ENCODE results near the gene KSR2. TPM values are rescaled to one million over a fixed set of nuclear protein-coding genes. Genes with fewer than 3 reads are reported as not detected.

Gene KSR2
- total RNA-seq, 4 donors from 2014 or later = 0.02 to 0.10 TPM; not detected in 2

DNA sequence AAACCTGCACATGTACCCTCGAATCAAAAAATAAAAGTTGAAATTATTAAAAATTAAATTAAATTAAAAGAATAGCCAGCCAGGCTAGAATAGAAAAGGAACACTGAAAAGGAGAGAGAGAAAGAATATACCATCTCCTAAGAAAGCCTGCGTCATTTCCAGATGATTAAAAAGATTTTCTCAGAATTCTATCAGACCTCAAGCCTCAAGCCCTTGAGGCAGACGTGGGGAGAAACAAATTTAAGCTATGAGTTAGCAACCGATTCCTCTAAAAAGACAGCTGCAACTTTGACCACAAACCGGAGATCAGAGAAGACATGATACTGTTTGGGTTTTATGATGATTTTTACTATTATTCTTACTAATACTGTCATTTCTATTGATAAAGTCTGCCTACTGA, 138.3 kb downstream of the KSR2 start:
- Histone ChIP-seq H3K36me3 (no peaks in the 10 kb centered on the region), H3K9me3 (peaks cover 0 to 3% (median 2%) of the 10 kb centered on the region in 3 donors), H3K4me1 (no peaks in the 10 kb centered on the region), H3K27ac (no peak overlapping the region), H3K27me3 (no peaks in the 10 kb centered on the region), H3K4me3 (no peak overlapping the region)
- ATAC-seq = no peak
- TF ChIP-seq, protein P1, sequence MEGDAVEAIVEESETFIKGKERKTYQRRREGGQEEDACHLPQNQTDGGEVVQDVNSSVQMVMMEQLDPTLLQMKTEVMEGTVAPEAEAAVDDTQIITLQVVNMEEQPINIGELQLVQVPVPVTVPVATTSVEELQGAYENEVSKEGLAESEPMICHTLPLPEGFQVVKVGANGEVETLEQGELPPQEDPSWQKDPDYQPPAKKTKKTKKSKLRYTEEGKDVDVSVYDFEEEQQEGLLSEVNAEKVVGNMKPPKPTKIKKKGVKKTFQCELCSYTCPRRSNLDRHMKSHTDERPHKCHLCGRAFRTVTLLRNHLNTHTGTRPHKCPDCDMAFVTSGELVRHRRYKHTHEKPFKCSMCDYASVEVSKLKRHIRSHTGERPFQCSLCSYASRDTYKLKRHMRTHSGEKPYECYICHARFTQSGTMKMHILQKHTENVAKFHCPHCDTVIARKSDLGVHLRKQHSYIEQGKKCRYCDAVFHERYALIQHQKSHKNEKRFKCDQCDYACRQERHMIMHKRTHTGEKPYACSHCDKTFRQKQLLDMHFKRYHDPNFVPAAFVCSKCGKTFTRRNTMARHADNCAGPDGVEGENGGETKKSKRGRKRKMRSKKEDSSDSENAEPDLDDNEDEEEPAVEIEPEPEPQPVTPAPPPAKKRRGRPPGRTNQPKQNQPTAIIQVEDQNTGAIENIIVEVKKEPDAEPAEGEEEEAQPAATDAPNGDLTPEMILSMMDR (IDR thresholded peaks at IDR 0.05 in 4 of 5, conservative IDR thresholded peaks at IDR 0.05 in 1 of 5) = no peak
- no peak for TF ChIP-seq POLR2A (IDR thresholded peaks at IDR 0.05)
- DNase-seq = no peak
- intact Hi-C loops (cut with DNase I; ENCODE audit: low total_unique reads) (loop anchor here (10.0 kb wide), 1 partner anchor 246 kb away; no protein-coding TSS in a partner anchor), in situ Hi-C loops (cut with MboI; ENCODE audit: low sequenced_read_pairs in 4 of 4) (loop anchor here (10.0 to 25.0 kb wide), 3 partner anchors 466 to 616 kb away; partner anchors contain the start of gene NOS1 (in 3 of the 4))

DNA sequence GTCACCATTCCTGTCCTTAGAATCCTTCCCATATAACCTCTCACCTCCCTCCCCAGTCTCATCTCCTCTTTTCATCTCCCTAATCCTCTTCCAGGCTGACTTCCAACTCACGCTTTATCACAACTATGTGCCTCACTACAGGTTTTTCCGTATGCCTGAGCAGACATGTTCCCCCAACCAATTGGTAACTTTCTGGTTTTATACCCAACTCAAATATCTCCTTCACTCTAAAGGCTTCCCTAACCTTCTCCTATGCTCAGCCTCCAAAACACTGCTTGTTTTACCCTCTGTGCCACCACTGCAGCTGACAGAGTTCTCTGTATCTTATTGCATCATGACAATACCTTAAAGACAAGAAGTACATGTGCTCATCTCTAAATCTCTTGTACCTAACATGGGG, 139.7 kb downstream of the KSR2 start:
- in situ Hi-C loops (cut with MboI; ENCODE audit: low sequenced_read_pairs in 4 of 4) = loop anchor here in 3 of 4 donors (10.0 to 25.0 kb wide), 2 partner anchors 467 to 594 kb away; partner anchors contain the start of gene NOS1 (in 2 of the 3)
- Histone ChIP-seq H3K9me3 (peaks cover 0 to 3% (median 2%) of the 10 kb centered on the region in 3 donors), H3K4me3 (no peak overlapping the region), H3K36me3 (no peaks in the 10 kb centered on the region), H3K27ac (no peak overlapping the region), H3K27me3 (no peaks in the 10 kb centered on the region), H3K4me1 (no peaks in the 10 kb centered on the region)
- TF ChIP-seq, protein P1 (IDR thresholded peaks at IDR 0.05 in 4 of 5, conservative IDR thresholded peaks at IDR 0.05 in 1 of 5) = no peak
- no peak for TF ChIP-seq POLR2A (IDR thresholded peaks at IDR 0.05)
- intact Hi-C loops (cut with DNase I; ENCODE audit: low total_unique reads) = no loop called here
- no peak for ATAC-seq
- DNase-seq = no peak

DNA sequence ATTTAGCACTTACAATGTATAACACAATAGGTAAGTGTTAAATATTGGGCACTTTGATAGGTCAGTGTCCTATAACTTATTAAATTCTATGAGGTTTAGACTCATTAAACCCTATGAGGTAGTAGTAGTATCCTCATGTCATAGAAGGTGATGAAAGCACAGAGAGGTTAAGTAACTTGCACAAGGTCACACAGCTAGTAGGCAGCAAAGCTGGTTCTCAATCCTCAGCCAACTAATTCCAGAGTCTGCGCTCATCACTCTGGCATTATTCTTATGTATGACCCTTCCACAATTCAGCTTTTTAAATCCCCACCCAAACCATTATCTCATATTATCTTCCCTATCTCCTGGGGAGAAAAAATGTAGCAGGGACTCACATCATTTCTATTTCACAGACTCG, 141.1 kb downstream of the KSR2 start:
- Histone ChIP-seq H3K36me3 (no peaks in the 10 kb centered on the region), H3K9me3 (peaks cover 0 to 3% (median 2%) of the 10 kb centered on the region in 3 donors), H3K4me3 (no peak overlapping the region), H3K27ac (no peak overlapping the region), H3K27me3 (no peaks in the 10 kb centered on the region), H3K4me1 (no peaks in the 10 kb centered on the region)
- ATAC-seq (no peak), DNase-seq (no peak)
- intact Hi-C loops (cut with DNase I; ENCODE audit: low total_unique reads) = no loop called here
- TF ChIP-seq POLR2A (IDR thresholded peaks at IDR 0.05) = no peak
- TF ChIP-seq, protein P1 (IDR thresholded peaks at IDR 0.05 in 4 of 5, conservative IDR thresholded peaks at IDR 0.05 in 1 of 5) = no peak
- in situ Hi-C loops (cut with MboI; ENCODE audit: low sequenced_read_pairs in 4 of 4) = loop anchor here in 3 of 4 donors (10.0 to 25.0 kb wide), 2 partner anchors 465 to 593 kb away; partner anchors contain the start of gene NOS1 (in 2 of the 3)

DNA sequence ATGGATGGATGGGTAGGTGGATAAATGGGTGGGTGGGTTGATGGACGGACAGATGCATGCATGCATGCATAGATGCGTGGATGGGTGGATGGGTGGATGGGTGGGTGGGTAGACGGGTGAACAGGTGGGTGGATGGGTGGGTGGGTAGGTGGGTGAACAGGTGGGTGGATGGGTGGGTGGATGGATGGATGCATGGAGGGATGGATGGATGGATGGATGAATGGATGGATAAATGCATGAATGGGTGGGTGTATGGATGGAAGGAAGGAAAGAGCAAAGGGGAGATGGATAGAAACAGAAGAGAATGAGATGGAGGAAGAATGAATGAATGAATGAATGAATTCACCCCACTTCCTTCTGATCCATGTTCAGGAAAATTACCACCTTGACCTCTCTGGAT, 143.0 kb downstream of the KSR2 start:
- TF ChIP-seq POLR2A (IDR thresholded peaks at IDR 0.05) = no peak
- TF ChIP-seq, protein P1 (IDR thresholded peaks at IDR 0.05 in 4 of 5, conservative IDR thresholded peaks at IDR 0.05 in 1 of 5) = no peak
- Histone ChIP-seq H3K36me3 (no peaks in the 10 kb centered on the region), H3K9me3 (peaks cover 0 to 3% (median 2%) of the 10 kb centered on the region in 3 donors), H3K4me3 (no peak overlapping the region), H3K4me1 (no peaks in the 10 kb centered on the region), H3K27me3 (no peaks in the 10 kb centered on the region), H3K27ac (no peak overlapping the region)
- intact Hi-C loops (cut with DNase I; ENCODE audit: low total_unique reads) = no loop called here
- in situ Hi-C loops (cut with MboI; ENCODE audit: low sequenced_read_pairs in 4 of 4) = loop anchor here in 3 of 4 donors (10.0 to 25.0 kb wide), 2 partner anchors 464 to 591 kb away; partner anchors contain the start of gene NOS1 (in 2 of the 3)
- no peak for DNase-seq
- no peak for ATAC-seq

Data from gastrocnemius medialis (tissue), 4 donors.